NCI-H187 treated with DMSO at 0.1 percent for 48 hours (cell line): ENCODE measurements around the gene RBKS.

Experiments
- DNase-seq: peaks from one replicate; lab custom pipeline; 2025; lab: John Stamatoyannopoulos, UW

Gene RBKS

GRCh38 chr2:27830656-27831055 lies 59.5 kb downstream of the RBKS start:
- DNase-seq = no peak

DNA sequence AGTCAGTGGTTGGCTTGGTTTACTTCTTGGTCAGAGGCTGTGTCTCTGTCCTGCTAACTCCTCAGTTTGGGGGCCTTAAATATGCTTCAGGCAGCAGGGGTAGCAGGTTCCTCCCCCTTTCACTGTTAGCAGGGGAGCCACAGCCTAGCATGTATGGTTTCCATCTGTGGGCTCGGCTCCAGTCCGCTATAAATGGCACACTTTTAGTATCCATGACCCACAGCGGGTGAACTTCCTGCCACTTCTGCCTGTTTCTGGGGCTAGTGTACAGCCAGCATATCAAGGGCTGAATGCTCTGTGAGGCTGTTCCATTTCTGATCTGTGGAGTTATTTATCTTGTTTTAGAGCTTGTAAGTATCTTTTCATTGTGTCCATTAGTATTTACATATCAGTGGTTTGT lies 60.4 kb downstream of the RBKS start:
- DNase-seq = no peak

- peak; percentile 66 for DNase-seq
These were observed 61.9 kb downstream of the RBKS start for GRCh38 chr2:27828305-27828704.

DNA sequence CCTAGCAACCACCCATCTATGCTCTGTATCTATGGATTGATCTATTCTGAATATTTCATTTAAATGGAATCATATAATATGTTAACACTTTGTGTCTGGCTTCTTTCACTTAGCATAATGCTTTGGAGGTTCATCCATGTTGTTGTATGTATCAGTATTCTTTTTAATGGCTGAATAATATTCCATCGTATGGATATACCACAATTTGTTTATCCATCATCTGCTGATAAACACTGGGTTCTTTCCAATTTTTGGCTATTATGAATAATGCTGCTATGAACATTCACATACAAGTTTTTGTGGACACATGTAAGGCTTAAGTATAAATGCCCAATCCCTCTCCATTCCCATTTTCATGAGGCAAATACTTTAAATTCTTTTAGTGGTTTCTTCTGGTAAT lies 65.8 kb downstream of the RBKS start:
- DNase-seq = no peak

GRCh38 chr2:27823569-27823968 lies 66.6 kb downstream of the RBKS start:
- DNase-seq = no peak

DNA sequence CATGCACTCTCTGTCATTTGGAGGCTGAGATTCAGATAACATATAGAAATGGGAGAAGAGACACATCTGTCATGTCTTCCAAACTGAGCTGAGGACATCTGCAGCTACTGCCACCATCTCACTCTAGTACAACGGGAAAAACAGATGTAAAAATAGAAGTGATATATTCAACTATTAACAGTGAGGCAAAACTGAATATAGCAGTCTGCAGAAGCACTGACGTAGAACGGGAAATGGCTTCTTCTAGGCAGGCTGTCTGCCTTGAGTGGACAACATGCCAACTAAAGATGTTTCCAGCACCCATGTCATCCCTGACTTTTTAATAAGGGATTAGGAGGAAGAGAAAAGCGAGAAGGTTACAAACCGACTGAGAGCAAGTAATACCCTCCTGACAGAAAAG lies 67.1 kb downstream of the RBKS start:
- no peak for DNase-seq

GRCh38 chr2:27822049-27822448 lies 68.1 kb downstream of the RBKS start:
- no peak for DNase-seq

- no peak for DNase-seq
These were observed 74.2 kb downstream of the RBKS start for GRCh38 chr2:27815860-27816438.

DNA sequence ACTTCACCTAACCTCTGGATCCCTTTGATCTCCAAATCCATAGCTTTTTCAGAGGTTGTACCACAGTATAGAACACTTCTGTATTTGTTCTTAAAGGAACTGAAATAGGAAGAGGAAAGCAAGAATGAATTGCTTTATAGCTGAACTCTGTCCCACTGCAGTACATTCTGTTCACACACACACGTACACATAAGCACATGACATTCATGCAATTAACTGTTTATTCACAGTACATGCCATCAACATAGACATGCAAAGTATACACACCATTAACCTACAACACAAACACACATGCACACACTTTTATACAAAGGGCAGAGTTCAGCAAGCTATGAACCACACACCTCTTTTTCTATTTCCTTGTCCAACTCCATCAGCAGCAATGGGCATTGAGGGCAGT lies 75.4 kb downstream of the RBKS start:
- no peak for DNase-seq

DNA sequence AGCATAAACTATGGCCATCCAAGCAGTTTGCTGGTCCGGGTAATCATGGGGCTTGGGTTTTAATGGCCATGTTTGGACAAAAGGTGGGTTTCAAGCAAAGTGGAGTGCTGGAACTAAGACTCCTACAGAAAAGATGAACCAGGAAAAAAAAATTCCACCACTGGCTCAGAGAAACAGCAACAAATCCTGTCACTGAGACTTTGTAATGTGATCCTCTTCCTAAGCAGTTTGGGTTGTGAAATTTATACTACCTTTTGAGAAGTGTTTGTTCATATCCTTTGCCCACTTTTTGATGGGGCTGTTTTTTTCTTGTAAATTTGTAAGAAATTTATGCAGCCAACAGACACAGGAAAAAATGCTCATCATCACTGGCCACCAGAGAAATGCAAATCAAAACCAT lies 78.4 kb downstream of the RBKS start:
- no peak for DNase-seq

- no peak for DNase-seq
These were observed 79.7 kb downstream of the RBKS start for GRCh38 chr2:27810455-27810854.

DNA sequence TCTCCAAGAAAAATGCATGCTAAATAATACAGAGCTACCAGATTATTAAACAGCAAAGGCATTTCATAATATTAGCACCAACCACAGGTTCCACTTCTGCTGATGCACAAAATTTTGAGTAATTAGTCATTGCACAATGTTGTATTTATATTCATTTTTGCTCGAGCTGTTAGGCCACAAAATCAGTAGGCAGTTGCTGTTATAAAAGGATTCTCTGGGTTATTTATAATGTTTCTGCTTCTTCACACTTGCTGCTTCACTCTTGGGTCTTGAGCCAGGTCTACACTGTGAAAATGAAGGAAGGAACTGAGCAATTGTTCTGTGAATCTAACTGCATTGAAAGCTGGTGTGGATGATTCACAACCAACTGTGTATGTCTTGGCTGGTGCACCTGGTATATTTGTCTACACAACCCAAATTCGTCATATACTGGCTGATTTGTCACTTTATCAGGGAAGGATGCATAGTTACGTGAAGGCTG lies 80.4 kb downstream of the RBKS start:
- DNase-seq = no peak

DNA sequence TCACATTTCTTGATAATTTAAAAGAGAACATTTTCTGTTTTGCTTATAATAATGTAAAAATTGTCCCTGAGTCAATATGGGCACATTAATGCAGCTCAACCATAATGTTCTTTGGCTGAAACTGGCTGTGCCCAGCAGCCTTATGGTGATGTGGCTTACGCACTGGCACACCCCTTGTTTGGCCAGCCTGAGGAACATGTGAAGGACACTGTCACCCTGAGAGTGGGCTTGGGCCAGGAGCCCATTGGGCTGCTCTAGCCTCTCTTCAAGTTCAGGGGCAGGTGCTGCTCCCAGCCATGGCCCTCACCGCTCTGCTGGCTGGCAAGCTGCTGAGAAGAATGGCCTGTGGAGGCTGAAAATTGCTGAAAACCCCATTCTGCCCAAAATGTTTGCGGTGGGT lies 81.2 kb downstream of the RBKS start:
- DNase-seq = no peak

DNA sequence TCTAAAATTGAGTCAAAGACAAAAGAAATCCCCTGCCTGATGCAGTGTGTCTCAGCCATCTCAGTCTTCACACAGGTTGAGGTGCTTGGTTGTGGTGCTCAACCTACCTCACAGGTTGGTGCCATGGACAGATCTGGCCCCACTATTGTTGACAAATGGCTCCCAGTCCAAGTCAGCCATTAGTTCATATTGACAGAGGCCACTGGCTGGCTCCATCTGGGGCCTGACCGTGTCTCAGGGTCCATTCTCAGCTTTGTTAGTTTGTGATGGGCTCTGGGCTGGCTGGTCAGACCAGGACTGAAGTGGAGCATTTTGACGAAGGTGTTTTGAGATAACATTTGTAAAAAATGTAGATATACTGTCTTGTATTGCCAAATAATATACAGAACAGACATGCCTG lies 81.8 kb downstream of the RBKS start:
- no peak for DNase-seq

- DNase-seq = no peak
These were observed 82.7 kb downstream of the RBKS start for GRCh38 chr2:27807476-27807875.

GRCh38 chr2:27806311-27807059 lies 83.7 kb downstream of the RBKS start:
- no peak for DNase-seq

DNA sequence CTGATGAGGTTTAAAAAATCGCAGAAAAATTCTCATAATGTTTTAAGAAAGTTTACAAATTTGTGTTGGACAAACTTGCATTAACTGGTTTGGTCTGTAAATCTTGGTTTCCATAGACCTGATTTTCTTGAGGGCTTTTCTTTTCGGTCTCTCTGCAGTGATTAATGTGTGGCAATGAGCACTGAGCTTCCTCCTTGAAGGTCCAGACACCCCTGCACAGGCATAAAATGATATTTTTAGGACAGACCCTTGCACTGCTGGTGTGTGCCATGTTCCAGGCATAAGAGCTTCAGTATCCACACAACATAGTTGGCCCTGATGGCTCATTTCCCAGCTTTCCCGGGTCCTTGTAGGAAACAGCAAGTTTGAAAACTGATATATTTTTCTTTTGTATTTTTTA lies 85.0 kb downstream of the RBKS start:
- DNase-seq = no peak

DNA sequence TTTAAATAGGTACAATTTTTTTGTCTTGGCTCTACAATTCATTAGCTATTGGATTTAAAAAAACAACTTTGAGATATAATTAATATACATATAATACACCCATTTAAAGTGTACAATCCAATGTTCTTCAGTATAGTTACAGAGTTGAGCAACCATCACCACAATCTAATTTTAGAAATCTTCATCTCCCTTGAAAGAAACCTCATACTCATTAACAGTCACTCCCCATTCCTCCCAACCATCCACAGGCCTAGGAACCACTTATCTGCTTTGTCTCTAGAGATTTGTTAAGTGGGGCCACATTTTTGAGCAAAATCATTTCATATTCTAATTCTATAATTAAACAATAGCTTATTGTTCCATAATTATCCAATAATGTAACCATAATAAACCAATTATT lies 86.0 kb downstream of the RBKS start:
- DNase-seq = no peak

DNA sequence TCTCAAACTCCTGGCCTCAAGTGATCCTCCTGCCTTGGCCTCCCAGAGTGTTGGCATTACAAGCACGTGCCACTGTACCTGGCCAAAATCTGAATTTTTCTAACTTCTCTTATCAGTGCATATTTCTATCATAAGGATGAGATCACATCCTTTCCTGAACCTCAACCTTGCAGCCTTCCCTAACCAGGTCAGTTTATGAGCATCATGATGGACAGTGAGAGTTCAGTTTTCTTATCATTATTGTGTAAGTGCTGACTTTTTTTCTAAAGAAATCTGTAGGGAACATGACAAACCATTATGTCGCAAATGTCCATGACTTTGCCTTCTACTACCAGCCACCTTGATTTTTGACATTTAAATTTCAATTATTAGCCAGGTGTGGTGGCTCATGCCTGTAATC lies 87.1 kb downstream of the RBKS start:
- DNase-seq = no peak

GRCh38 chr2:27802547-27802946 lies 87.6 kb downstream of the RBKS start:
- no peak for DNase-seq

DNA sequence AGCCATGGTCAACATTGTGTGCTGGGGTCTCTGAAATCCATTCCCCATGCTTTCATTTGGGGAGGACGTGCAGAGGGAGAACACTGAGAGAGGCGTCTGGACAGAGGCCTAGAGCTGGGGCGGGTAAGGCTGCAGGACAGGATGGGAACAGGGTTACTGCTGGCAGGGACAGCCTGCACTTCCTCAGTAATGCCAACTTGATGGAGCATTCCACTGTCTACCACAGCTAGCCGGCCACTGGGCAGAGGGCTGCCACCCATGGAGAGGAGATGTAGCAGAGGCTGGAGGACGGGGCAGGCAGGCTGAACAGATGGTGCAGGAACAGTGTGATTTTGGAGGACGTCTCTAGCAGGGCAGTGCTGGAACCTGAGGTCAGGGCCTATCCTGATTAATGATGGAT lies 89.3 kb downstream of the RBKS start:
- no peak for DNase-seq

- no peak for DNase-seq
These were observed 90.6 kb downstream of the RBKS start for GRCh38 chr2:27799646-27800010.

GRCh38 chr2:27798948-27799645 lies 91.1 kb downstream of the RBKS start:
- DNase-seq = no peak
